NCI-H524 (cell line): ENCODE results near the gene NKAPL.

Experiments
- DNase-seq, 2 experiments: peaks; one replicate each; lab custom pipeline; 2025; lab: John Stamatoyannopoulos, UW

NKAPL gene

DNA sequence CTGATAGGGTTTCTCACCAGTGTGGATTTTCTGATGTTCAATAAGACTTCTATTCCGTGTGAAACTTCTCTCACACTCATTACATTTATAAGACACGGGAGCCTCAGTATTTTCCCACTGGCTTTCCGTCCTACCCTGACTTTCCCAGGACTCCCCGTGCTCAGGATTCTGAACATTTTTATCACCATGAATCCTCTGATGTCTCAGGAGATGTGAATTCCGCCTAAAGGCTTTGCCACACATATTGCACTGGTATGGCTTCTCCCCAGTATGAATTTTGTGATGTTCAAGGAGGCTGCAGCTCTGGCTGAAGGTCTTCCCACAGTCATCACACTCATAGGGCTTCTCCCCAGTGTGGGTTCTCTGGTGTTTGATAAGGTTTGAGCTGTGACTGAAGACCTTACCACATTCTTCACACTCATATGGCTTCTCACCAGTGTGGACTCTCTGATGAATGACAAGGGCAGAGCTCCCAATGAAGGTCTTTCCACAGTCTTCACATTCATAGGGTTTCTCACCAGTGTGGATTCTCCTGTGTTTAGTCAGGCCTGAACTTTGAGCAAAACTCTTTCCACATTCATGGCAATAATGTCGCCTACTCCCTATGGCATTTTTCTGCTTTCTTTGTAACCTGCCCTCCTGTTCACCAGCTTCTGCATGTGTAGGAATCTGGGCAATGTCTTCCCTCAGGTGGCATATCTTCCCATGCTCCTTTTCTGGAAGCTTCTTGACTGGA, 13.7 kb upstream of the NKAPL start:
- no peak for DNase-seq

DNA sequence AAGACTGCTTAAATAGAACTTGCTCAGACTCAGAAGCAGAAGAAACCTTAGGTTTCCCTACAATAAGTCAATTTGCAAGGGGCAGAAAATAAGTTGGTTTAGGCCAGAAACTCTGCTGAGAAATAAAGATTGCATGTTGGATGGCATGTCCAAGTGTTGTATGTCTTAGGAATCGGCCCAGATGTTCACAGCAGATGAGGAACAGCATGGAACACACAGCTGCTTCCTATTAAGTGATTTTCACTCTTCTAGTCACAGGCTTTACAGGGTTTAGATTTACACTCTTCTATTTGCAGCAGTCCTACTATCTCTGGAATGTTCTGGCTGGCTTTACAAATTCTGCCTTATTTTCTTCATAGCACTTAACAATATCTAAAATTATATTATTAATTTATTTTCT, 10.2 kb upstream of the NKAPL start:
- DNase-seq, result no peak

GRCh38 chr6:28250747-28251146, 8.3 kb upstream of the NKAPL start:
- no peak for DNase-seq

GRCh38 chr6:28251661-28252008, 7.5 kb upstream of the NKAPL start:
- no peak for DNase-seq

DNA sequence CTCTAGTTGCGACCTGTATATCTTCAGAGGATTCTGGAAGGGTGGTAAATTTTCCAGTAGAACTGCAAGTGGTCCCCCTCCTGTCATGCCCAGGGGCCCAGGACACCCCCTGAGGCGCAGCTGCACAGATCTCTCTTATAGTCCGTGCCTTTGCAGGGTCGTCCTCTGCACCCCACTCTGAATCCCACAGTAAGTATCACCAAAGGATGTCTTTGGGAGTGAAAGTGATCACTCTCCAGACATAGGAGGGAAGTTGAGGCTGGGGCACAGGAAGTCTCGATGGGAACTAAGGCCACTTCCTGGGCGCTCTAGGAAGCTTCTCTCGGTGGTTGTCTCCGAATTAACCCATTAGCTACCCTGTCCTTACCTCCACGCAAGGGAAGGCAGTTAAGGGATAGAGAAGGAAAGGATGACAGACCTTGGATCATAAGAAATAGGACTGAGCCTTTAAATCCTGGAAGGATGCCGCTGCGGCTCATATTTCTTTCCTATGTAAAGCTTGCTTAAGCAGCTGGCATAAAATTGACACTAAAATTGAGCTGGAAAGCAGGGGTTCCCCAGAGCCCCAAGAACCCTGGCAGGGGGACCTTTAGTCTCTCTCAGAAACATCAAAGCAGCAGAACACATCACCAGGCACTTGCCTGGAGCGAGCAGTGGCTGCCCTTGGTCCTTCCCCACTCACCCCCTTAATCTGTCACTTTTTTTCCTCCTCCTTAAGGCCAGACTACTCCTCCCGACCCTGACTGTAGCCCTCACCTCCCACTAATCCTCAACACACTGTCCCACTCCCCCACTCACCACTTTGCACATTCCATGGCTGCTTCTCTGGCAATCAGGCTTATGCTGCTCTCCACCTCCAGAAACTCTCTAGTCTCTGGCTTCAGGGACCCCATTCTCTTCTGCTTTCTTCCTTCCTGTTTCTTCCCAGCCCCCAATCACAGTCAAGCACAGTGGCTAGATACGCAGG, 6.8 kb upstream of the NKAPL start, which contains the start of gene ZKSCAN4:
ZKSCAN4 (minus strand) TSS at position 261 of the 967 bp plus-strand sequence. CDS start 289 bp downstream, outside the sequence.
- DNase-seq, result peak; percentile 65 to 92

DNA sequence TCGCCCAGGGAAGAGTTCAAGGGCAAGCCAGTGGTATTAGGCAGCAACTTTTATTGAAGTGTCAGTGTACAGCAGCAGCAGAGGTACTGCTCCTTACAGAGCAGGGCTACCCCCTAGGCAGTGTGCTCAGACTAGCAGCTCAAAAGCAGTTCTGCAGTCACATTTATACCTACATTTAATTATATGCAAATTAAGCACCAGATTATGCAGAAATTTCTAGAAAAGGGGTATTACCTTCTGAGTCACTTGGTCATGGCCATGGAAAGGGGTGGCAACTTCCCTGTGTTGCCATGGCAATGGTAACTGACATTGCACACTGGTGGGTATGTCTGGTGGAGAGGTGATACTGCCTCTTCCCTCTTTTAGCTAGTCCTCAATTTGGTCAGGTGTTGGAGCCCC, 5.0 kb upstream of the NKAPL start:
- no peak for DNase-seq

GRCh38 chr6:28257042-28257441, 2.1 kb upstream of the NKAPL start:
- no peak for DNase-seq

DNA sequence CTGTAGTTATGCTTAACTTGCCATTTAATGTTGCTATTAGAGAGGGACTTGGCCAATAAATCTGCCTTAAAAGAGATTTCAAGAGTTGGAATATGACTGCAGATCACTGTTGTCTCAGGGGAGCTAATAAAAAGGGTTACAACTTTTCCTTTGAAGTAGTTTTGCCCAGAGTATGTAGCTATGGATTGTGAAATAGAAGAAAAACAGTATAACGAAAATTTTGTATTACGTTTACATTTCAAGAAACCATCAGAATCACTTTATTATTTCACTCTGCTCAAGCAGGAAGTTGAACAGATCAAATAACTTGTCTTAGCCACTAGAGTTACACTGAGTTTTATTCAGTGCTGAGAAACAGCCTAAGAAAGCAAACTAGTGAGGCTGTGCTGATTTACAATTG, 4.8 kb downstream of the NKAPL start:
- DNase-seq, result no peak

DNA sequence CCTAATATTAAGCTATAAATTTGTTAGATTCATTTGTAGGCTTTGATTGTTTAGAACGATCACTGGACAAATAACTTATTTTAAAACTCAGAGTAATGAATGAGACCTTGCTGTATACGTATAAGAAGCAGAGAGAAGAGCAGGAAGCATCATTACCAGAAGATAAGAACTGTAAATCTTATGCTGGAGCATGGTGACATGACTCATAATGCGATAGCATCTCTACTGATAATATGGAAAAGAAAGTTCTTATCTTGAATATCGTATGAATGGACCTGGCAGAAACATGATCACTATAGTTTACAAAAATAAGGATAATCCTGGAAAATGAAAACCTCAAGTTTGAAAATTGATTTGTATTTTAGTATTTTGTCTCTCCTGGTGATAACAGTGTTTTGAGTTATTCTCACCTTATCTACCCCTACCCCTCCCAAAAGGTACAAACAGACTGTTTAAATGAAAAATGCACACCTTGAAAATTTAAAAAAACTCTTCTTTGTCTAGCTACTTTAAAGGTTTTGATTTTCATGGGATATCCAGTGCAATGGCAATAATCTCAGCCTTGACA, 5.8 kb downstream of the NKAPL start:
- DNase-seq, result no peak

DNA sequence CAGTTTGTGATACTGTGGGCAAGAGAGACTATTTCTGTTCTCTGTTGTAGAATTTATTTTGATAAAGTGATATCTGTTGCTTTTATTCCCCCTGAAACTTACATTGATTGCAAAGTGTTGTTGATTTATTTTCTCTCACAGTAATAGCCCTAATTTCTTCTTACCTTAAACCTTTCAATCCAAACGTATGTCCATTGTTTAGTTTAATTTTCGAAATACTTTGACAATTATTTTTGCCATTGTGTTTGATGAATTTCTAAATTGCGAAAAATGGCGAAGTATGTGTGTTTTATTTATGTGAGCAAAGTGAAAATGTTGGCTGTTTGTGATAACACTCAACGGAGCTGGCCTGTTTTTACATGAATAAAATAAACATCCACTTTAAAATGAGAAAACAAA, 7.5 kb downstream of the NKAPL start:
- DNase-seq, result no peak

DNA sequence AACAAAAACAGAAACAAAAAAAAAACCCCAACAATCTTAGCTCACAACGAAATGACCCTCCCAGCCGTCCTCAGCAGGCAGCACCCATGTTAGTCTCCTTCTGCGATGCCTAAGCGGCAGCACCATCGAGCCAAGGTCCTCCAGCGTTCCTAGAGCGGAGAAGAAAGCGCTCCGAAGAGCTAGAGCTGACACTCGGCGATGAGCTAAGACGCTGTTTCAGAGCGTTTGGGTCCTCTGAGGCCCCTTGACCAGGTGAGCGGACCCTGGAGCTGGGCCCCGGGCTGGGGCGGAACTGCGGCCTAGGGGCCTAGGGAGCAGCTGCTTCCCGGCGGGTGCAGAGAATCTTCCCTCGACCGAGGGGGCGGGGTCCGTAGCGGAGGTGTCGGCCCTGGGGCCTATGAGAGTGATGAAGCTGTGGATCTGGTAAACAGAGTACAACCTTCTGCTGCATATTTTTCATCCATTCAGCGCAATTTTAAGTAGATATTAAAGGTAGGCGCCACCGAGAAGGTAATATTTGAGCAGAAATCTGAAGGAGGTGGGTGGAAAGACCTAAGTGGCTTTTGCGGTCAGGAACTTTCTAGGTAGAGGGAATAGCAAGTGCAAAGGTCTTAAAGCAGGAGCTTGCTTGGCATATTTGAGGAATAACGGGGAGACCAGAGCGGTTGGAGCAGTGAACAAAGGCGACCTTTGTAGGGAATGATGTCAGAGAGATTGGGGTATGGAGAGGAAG, 8.0 kb downstream of the NKAPL start, which contains the start of gene ZSCAN26:
ZSCAN26 (plus strand) TSS at position 182 of the 733 bp plus-strand sequence. CDS start 4,777 bp downstream, outside the sequence.
- peak; percentile 81 to 93 for DNase-seq

DNA sequence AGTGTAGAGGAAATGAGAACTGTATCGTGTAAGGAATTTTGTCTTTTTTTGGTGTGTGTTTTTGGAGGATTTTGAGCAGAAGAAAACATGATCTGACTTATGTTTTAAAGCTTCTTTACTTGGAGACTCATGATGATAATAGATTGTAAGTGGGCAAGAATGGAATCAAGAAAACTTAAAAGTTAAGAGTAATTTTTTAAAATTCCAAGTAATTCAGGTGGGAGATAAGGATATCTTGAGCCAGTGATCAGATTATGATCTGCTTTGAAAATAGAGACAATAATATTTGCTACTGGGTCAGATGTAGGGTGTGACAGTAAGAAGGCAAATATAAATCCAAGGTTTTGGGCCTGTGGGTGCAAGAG, 8.6 kb downstream of the NKAPL start:
- DNase-seq, result no peak

DNA sequence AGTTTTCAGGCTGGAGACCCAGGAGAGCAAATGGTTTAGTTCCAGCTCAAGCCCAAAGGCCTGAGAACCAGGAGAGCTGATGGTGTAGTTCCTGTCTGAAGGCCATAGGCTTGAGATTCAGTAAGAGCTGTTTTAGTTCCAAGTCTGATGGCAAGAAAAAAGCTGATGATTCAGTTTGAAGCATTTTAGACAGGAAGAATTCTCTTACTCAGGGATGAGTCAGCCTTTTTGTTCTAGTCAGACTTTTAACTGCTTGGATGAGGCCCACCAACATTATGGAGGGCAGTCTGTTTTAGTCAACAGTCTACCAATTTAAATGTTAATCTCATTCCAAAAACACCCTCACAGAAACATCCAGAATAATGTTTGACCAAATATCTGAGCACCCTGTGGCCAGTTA, 10.4 kb downstream of the NKAPL start:
- no peak for DNase-seq

DNA sequence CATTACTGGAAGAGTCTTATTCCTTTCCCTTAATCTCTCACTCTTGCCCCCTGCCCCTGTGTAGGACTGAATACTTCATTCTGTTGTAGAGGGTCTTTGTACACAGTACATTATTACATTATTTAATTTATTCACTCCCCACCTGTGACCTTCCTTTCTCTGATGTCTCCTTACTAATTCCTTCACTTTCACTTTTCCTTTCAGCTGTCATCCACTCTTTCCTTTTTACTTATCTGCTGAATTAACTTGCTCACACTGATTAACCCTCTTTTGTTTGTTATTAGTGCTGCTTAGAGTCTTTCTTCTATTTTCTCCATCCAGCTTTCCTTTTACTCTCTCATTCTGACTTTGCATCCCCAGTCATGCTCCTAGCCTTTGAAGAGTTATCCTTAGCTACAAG, 15.8 kb downstream of the NKAPL start:
- DNase-seq, result no peak

DNA sequence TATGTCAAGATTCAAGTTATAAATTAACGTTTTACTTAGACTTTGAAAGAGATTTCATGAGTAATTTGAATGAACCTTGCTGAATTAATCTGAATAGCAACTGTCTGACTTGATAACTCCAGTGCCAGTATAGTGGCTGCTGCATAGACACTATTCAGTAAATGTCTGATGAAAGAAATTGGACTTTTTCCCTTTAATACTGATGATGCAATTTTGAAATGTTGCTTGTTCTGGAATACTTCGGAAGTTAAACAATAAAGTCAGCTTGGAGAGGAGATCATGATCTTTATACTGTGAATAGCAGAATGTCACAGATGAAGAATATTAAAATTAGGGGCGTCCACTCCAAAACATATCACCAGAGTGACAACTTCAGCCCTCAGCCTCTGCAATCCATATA, 18.6 kb downstream of the NKAPL start:
- no peak for DNase-seq

- no peak for DNase-seq
These were observed 21.6 kb downstream of the NKAPL start for GRCh38 chr6:28280595-28281287.

DNA sequence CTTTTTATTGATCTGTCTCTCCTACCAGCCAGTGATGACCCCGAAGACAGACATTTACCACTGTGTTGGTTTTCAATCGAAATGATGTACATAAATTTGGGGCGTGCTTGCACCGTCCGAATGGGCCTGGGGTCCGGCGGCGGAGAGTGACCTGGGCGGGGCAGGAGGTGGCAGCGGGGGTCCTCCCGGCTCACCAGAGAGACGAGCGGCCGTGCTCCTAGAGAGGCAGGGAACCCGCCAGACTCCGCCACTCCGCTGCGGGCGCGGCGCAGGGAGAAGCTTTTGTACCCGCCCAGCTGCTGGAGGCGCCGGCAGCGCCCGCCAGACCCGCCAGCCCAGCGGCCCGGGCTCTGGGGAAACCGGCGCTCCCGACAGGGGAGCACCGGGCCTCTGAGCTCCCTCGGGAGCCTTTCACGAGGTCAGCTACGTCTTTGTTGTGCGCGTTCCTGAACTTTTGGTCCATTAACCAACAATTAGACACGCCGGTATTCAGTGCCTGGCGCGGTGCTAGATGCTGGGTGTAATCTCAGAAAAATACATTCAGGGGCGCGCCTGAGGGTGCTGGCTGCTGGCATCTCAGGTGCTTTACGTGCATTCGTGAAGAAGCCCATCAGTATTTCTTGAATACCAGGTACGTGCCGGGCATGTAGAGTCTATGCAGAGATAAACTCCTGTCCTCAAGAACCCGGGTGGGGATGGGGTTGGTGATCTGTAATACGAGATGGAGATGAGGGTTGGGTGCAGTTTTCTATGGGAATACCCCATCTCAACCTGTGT, 22.4 kb downstream of the NKAPL start, which contains the start of gene PGBD1:
PGBD1 (plus strand) TSS at position 285 of the 777 bp plus-strand sequence. CDS start 2,242 bp downstream, outside the sequence.
- DNase-seq, result peak; percentile 60 to 81

GRCh38 chr6:28282926-28283325, 23.8 kb downstream of the NKAPL start:
- no peak for DNase-seq

DNA sequence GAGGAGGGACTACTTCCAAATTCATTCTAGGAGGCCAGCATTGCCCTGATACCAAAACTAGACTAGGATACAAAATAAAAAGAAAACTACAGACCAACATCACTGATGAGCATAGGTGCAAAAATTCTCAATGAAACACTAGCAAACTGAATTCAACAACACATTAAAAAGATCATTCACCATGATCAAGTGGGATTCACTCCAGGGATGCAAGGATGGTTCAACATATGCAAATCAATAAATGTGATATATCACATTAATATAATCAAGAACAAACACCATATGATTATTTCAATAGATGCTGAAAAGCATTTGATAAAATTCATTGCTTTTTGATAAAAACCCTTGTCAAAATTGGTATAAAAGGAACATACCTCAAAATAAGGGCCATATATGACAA, 32.5 kb downstream of the NKAPL start:
- DNase-seq, result no peak

- no peak for DNase-seq
These were observed 36.2 kb downstream of the NKAPL start for GRCh38 chr6:28295326-28295725.
